Liver (tissue), 9 donors: ENCODE data around the gene CEP131. TPM values are rescaled to one million over a fixed set of nuclear protein-coding genes. Genes with fewer than 3 reads are reported as not detected.

Experiments used
- DNase-seq: peaks from one replicate; pipeline ENCODE4 v3.0.0-alpha.2; 2017; ENCODE audit warnings: low spot score
- H3K27ac ChIP-seq, 2 donors: one replicate each; pipeline ENCODE4 v1.7.0; 2013; ENCODE audit warnings: inconsistent platforms in 2 of 2, low read length in 2 of 2, control low read depth in 1 of 2, low read depth in 1 of 2, mild to moderate bottlenecking in 1 of 2
- H3K27me3 ChIP-seq, 4 donors: one replicate each; pipeline versions ENCODE4 v1.6.1 to v1.7.0; 2013; ENCODE audit warnings: low read length in 3 of 4, inconsistent platforms in 1 of 4, mild to moderate bottlenecking in 1 of 4, moderate library complexity in 1 of 4; ENCODE audit not compliant: control insufficient read depth in 4 of 4, insufficient read depth in 4 of 4
- H3K36me3 ChIP-seq, 4 donors: one replicate each; pipeline versions ENCODE4 v1.6.1 to v1.7.0; 2013; ENCODE audit warnings: low read length in 3 of 4, mild to moderate bottlenecking in 3 of 4, low read depth in 1 of 4, moderate library complexity in 1 of 4; ENCODE audit not compliant: control insufficient read depth in 4 of 4, insufficient read depth in 3 of 4
- H3K4me1 ChIP-seq, 4 donors: one replicate each; pipeline versions ENCODE4 v1.6.1 to v1.7.0; 2013; ENCODE audit warnings: low read length in 3 of 4, mild to moderate bottlenecking in 3 of 4, moderate library complexity in 1 of 4; ENCODE audit not compliant: control insufficient read depth in 4 of 4, insufficient read depth in 4 of 4
- H3K4me3 ChIP-seq, 3 donors: one replicate each; pipeline versions ENCODE4 v1.6.1 to v1.7.0; 2013; ENCODE audit warnings: low read length in 3 of 3, control low read depth in 1 of 3, low read depth in 1 of 3, mild to moderate bottlenecking in 1 of 3
- H3K9ac ChIP-seq, 2 donors: one replicate each; pipeline ENCODE4 v1.7.0; 2013; ENCODE audit warnings: low read length in 2 of 2, mild to moderate bottlenecking in 2 of 2, moderate library complexity in 2 of 2, control low read depth in 1 of 2, low read depth in 1 of 2
- H3K9me3 ChIP-seq, 4 donors: one replicate each; pipeline versions ENCODE4 v1.6.1 to v1.7.0; 2013; ENCODE audit warnings: low read length in 3 of 4; ENCODE audit not compliant: control insufficient read depth in 4 of 4
- ATF3 ChIP-seq: IDR thresholded peaks from 2 replicates; pipeline ENCODE4 v1.6.1; 2016; ENCODE audit warnings: antibody characterized with exemption
- CTCF ChIP-seq: fragments of 150-350 bp; IDR thresholded peaks from 2 replicates; pipeline ENCODE4 v1.5.1; 2017; ENCODE audit warnings: improper control_type of control experiment, low read depth, low read length; ENCODE audit not compliant: missing input control
- EGR1 ChIP-seq, 2 donors: IDR thresholded peaks; 2 replicates each; pipeline ENCODE4 v1.6.1; 2016 to 2018; ENCODE audit warnings: antibody characterized with exemption in 2 of 2, low read depth in 2 of 2
- FOXA1 ChIP-seq: IDR thresholded peaks from 2 replicates; pipeline ENCODE4 v1.6.1; 2016; ENCODE audit warnings: antibody characterized with exemption
- FOXA2 ChIP-seq: IDR thresholded peaks from 2 replicates; pipeline ENCODE4 v1.6.1; 2016; ENCODE audit warnings: antibody characterized with exemption
- GABPA ChIP-seq, 2 donors: IDR thresholded peaks in 1 of 2; conservative IDR thresholded peaks in 1 of 2; 2 replicates each; pipeline ENCODE4 v1.6.1; 2016; ENCODE audit warnings: antibody characterized with exemption in 2 of 2, mild to moderate bottlenecking in 1 of 2, moderate library complexity in 1 of 2
- HNF4A ChIP-seq, 2 donors: conservative IDR thresholded peaks; 2 replicates each; pipeline ENCODE4 v1.6.1; 2016; ENCODE audit warnings: antibody characterized with exemption in 2 of 2, mild to moderate bottlenecking in 2 of 2
- HNF4G ChIP-seq: IDR thresholded peaks from 2 replicates; pipeline ENCODE4 v1.6.1; 2016; ENCODE audit warnings: antibody characterized with exemption
- JUND ChIP-seq, 2 donors: IDR thresholded peaks; 2 replicates each; pipeline ENCODE4 v1.6.1; 2016; ENCODE audit warnings: antibody characterized with exemption in 2 of 2
- NR2F2 ChIP-seq: IDR thresholded peaks from 2 replicates; pipeline ENCODE4 v1.6.1; 2016; ENCODE audit warnings: antibody characterized with exemption
- RAD21 ChIP-seq, 2 donors: IDR thresholded peaks; 2 replicates each; pipeline ENCODE4 v1.6.1; 2016; ENCODE audit warnings: antibody characterized with exemption in 2 of 2, mild to moderate bottlenecking in 2 of 2
- RXRA ChIP-seq, 2 donors: IDR thresholded peaks; 2 replicates each; pipeline ENCODE4 v1.6.1; 2017 to 2018; ENCODE audit warnings: antibody characterized with exemption in 2 of 2, mild to moderate bottlenecking in 1 of 2
- SP1 ChIP-seq: IDR thresholded peaks from 2 replicates; pipeline ENCODE4 v1.6.1; 2018; ENCODE audit warnings: antibody characterized with exemption, mild to moderate bottlenecking
- TAF1 ChIP-seq: conservative IDR thresholded peaks from 2 replicates; pipeline ENCODE4 v1.6.1; 2016; ENCODE audit warnings: antibody characterized with exemption, mild to moderate bottlenecking
- YY1 ChIP-seq: IDR thresholded peaks from 2 replicates; pipeline ENCODE4 v1.6.1; 2016; ENCODE audit warnings: antibody characterized with exemption, mild to moderate bottlenecking
- WGBS: extraction: QIAGEN DNeasy Blood & Tissue Kit; methylation state at CpG from one replicate; pipeline ENCODE4 v1.1.7; 2013; 5-methylcytosine and 5-hydroxymethylcytosine counted together
- polyA plus RNA-seq, 2 donors: library from polyadenylated mRNA; stranded (reverse) in 1 of 2; unstranded in 1 of 2; fragments of 200-250 nt in 1 of 2; fragments of >200 nt in 1 of 2; fragmentation: Nextera tagmentation in 1 of 2; extraction: Ambion mirVana in 1 of 2; gene quantifications; one replicate each; pipeline versions ENCODE4 v1.2.1 to v1.2.3, GENCODE V29; 2013 to 2015
- total RNA-seq, 2 donors: library from RNA; depleted of rRNA; stranded (reverse); fragments of >200 nt; gene quantifications; one replicate each; pipeline ENCODE4 v1.2.3, GENCODE V29; 2014
- TF ChIP-seq, protein P1 (sequence below): IDR thresholded peaks from 2 replicates; pipeline ENCODE4 v1.6.1; 2016; ENCODE audit warnings: antibody characterized with exemption
- TF ChIP-seq, protein P2 (sequence below): IDR thresholded peaks from 2 replicates; pipeline ENCODE4 v1.6.1; 2016; ENCODE audit warnings: antibody characterized with exemption
- TF ChIP-seq, protein P3 (sequence below): IDR thresholded peaks from 2 replicates; pipeline ENCODE4 v1.6.1; 2016; ENCODE audit warnings: antibody characterized with exemption, mild to moderate bottlenecking
- donor health status: healthy.
- donor health status: healthy.
- donor health status: healthy.
- donor health status: healthy.
- donor health status: healthy.

Gene CEP131
- total and polyA plus RNA-seq, 4 donors, result 0.71 to 6.3 (median 2.2) TPM

DNA sequence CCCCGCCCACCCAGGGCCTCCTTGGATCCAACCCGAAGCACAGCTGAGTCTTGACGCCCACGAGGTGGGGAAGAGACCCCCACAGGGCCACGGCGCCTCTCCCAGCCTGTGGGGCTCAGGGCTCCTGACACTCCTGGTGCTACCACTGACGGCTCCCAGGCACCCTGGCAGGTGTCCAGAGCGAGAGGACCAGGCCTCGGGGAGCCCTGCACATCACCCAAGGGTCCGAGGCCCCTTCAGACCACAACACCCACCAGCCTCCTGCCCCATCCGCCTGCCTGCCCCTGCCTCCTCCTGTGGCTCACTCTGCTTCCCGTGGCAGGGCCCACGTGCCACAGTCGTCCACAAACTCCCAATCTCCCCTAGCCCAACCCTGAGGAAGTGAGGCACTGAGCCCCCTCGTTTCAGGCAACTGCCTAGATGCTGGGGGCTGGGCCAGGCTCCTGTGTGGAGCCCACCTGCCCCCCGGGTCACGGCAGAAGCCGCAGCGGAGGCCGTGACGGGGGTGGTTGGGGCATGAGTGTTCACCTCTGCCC is 28.5 kb downstream of the CEP131 start:
- no peaks in the 10 kb centered on the region for H3K27me3 ChIP-seq
- H3K9ac ChIP-seq, result no peak overlapping the region
- no peaks in the 10 kb centered on the region for H3K4me1 ChIP-seq
- H3K36me3 ChIP-seq, result no peaks in the 10 kb centered on the region
- no peaks in the 10 kb centered on the region for H3K9me3 ChIP-seq
- 95% methylated on average over 21 of the region's 21 CpGs for WGBS
- TF ChIP-seq FOXA2, result no peak
- TF ChIP-seq TAF1, result no peak
- no peak for TF ChIP-seq JUND (IDR thresholded peaks at IDR 0.05)
- no peak for TF ChIP-seq HNF4A (conservative IDR thresholded peaks at IDR 0.05)
- TF ChIP-seq FOXA1, result no peak
- no peak for TF ChIP-seq SP1
- TF ChIP-seq EGR1 (IDR thresholded peaks at IDR 0.05; ENCODE audit: low read depth in 2 of 2), result no peak
- TF ChIP-seq NR2F2, result no peak
- TF ChIP-seq, protein P1, sequence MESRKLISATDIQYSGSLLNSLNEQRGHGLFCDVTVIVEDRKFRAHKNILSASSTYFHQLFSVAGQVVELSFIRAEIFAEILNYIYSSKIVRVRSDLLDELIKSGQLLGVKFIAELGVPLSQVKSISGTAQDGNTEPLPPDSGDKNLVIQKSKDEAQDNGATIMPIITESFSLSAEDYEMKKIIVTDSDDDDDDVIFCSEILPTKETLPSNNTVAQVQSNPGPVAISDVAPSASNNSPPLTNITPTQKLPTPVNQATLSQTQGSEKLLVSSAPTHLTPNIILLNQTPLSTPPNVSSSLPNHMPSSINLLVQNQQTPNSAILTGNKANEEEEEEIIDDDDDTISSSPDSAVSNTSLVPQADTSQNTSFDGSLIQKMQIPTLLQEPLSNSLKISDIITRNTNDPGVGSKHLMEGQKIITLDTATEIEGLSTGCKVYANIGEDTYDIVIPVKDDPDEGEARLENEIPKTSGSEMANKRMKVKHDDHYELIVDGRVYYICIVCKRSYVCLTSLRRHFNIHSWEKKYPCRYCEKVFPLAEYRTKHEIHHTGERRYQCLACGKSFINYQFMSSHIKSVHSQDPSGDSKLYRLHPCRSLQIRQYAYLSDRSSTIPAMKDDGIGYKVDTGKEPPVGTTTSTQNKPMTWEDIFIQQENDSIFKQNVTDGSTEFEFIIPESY, result no peak
- no peak for TF ChIP-seq YY1
- no peak for TF ChIP-seq GABPA (IDR thresholded peaks at IDR 0.05 in 1 of 2, conservative IDR thresholded peaks at IDR 0.05 in 1 of 2)
- TF ChIP-seq HNF4G, result no peak
- TF ChIP-seq RAD21 (IDR thresholded peaks at IDR 0.05), result no peak
- no peak for TF ChIP-seq ATF3
- TF ChIP-seq CTCF, result no peak
- H3K4me3 ChIP-seq, result no peak overlapping the region
- no peak for DNase-seq
- no peak overlapping the region for H3K27ac ChIP-seq

DNA sequence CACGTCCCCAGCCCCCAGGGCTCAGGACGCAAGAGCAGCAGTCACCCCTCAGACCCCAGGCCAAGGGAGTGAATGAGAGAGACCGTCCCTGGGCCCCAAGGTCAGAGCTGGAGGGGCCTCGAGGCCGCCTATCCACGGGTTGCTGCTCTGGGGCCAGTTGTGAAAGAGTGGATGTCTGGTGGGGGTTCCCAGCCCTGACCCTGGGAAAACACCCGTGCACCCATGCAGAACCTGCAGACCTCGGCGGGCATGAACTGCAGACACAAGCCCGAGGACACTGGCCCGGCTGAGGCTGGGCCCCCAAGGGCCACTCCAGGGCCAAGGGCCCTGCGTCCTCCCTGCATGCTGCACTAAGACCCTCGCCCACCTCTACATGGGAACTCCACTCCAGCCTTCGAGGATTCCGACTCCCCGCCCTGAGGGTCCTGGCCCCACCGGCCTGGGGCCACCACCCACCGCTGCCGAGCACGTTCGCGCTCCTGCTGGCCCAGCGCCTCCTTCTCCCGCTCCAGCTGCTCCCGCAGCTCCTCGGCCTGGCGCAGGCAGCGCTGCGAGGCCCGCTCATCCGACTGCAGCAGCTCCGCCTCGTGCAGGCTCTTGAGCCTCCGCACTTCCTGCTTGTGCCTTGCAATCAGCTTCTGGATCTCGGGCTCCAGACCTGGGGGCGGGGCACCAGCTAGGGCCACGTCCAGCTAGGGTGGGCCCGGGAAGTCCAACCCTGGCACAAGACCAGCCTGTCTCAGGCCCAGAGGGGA is 29.1 kb downstream of the CEP131 start:
- Histone ChIP-seq H3K9me3 (no peaks in the 10 kb centered on the region), H3K27me3 (no peaks in the 10 kb centered on the region), H3K4me3 (no peak overlapping the region), H3K36me3 (no peaks in the 10 kb centered on the region), H3K9ac (no peak overlapping the region), H3K4me1 (no peaks in the 10 kb centered on the region), H3K27ac (no peak overlapping the region)
- 96% methylated on average over 38 of the region's 38 CpGs for WGBS
- no peak for DNase-seq
- TF ChIP-seq TAF1 (no peak), HNF4G (no peak), GABPA (IDR thresholded peaks at IDR 0.05 in 1 of 2, conservative IDR thresholded peaks at IDR 0.05 in 1 of 2) (no peak), FOXA1 (no peak), CTCF (no peak), SP1 (no peak), RXRA (IDR thresholded peaks at IDR 0.05) (no peak), JUND (IDR thresholded peaks at IDR 0.05) (no peak), FOXA2 (no peak), EGR1 (IDR thresholded peaks at IDR 0.05; ENCODE audit: low read depth in 2 of 2) (no peak)
- TF ChIP-seq, protein P1, result no peak
- TF ChIP-seq, protein P2, sequence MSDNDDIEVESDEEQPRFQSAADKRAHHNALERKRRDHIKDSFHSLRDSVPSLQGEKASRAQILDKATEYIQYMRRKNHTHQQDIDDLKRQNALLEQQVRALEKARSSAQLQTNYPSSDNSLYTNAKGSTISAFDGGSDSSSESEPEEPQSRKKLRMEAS, result no peak
- TF ChIP-seq, protein P3, sequence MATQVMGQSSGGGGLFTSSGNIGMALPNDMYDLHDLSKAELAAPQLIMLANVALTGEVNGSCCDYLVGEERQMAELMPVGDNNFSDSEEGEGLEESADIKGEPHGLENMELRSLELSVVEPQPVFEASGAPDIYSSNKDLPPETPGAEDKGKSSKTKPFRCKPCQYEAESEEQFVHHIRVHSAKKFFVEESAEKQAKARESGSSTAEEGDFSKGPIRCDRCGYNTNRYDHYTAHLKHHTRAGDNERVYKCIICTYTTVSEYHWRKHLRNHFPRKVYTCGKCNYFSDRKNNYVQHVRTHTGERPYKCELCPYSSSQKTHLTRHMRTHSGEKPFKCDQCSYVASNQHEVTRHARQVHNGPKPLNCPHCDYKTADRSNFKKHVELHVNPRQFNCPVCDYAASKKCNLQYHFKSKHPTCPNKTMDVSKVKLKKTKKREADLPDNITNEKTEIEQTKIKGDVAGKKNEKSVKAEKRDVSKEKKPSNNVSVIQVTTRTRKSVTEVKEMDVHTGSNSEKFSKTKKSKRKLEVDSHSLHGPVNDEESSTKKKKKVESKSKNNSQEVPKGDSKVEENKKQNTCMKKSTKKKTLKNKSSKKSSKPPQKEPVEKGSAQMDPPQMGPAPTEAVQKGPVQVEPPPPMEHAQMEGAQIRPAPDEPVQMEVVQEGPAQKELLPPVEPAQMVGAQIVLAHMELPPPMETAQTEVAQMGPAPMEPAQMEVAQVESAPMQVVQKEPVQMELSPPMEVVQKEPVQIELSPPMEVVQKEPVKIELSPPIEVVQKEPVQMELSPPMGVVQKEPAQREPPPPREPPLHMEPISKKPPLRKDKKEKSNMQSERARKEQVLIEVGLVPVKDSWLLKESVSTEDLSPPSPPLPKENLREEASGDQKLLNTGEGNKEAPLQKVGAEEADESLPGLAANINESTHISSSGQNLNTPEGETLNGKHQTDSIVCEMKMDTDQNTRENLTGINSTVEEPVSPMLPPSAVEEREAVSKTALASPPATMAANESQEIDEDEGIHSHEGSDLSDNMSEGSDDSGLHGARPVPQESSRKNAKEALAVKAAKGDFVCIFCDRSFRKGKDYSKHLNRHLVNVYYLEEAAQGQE, result no peak
